Activated CD8-positive, alpha-beta memory T cell treated with anti-CD3 and anti-CD28 coated beads, Interleukin-2, amount 10 ng/mL, durations not matched to agents 7 days and 5 days (primary cell): ENCODE data around the gene FAM204A. TPM values are rescaled to one million over a fixed set of nuclear protein-coding genes. Genes with fewer than 3 reads are reported as not detected.

Experiments
- ATAC-seq: fragments of 150-1000 bp; cut with Tn5 transposase; one replicate; pipeline ENCODE4 v1.10.0; 2021; ENCODE audit warnings: moderate library complexity
- CTCF ChIA-PET: fragments of 350-600 bp; sonication (Branson Sonifier 250); formaldehyde crosslinking; loops from one replicate; lab custom pipeline; 2021; ENCODE audit warnings: antibody characterized with exemption; lab: Charles Lee
- DNase-seq: peaks from one replicate; pipeline ENCODE4 v3.0.0-alpha.2; 2020
- H3K27ac Mint-ChIP-seq: one replicate; pipeline ENCODE4 v1.8.0; 2021; ENCODE audit warnings: mild to moderate bottlenecking, mixed read lengths
- H3K27me3 Mint-ChIP-seq: one replicate; pipeline ENCODE4 v1.8.0; 2021; ENCODE audit warnings: mixed read lengths
- H3K36me3 Mint-ChIP-seq: one replicate; pipeline ENCODE4 v1.8.0; 2021; ENCODE audit warnings: mild to moderate bottlenecking, mixed read lengths
- H3K4me1 Mint-ChIP-seq: one replicate; pipeline ENCODE4 v1.8.0; 2021; ENCODE audit warnings: mixed read lengths
- H3K4me3 Mint-ChIP-seq: one replicate; pipeline ENCODE4 v1.8.0; 2021; ENCODE audit warnings: mild to moderate bottlenecking, moderate library complexity, mixed read lengths
- H3K9me3 Mint-ChIP-seq: one replicate; pipeline ENCODE4 v1.8.0; 2022; ENCODE audit warnings: low read depth, mixed read lengths
- total RNA-seq, 2 experiments: library from RNA; stranded (reverse); gene quantifications; one replicate each; pipeline ENCODE4 v1.2.3, GENCODE V29; 2021

The FAM204A gene
- 10 to 100 TPM; 51.7 to 59.7 TPM for total RNA-seq

- H3K27me3 Mint-ChIP-seq: no peaks in the 10 kb centered on the region
- H3K4me1 Mint-ChIP-seq: peaks cover 34% of the 10 kb centered on the region
- H3K4me3 Mint-ChIP-seq: peak within 1 kb of the TSS; percentile 91
- CTCF ChIA-PET: no interaction called here
- H3K9me3 Mint-ChIP-seq: no peaks in the 10 kb centered on the region
- DNase-seq (peak; percentile 97), ATAC-seq (peak; percentile 98)
- peaks cover 10% of the 10 kb centered on the region for H3K36me3 Mint-ChIP-seq
- peak within 1 kb of the TSS; percentile 80 for H3K27ac Mint-ChIP-seq
These were observed at the start of gene FAM204A for GRCh38 chr10:118341791-118342637. TSS of gene FAM204A (minus strand) at chr10:118342324. CDS start at chr10:118336415, 5,909 bp downstream.

GRCh38 chr10:118383699-118384098 is 41.6 kb upstream of the FAM204A start:
- CTCF ChIA-PET: no interaction called here
- Mint-ChIP-seq H3K27ac (no peak overlapping the region), H3K4me1 (no peaks in the 10 kb centered on the region), H3K36me3 (no peaks in the 10 kb centered on the region), H3K9me3 (no peaks in the 10 kb centered on the region), H3K4me3 (no peak overlapping the region), H3K27me3 (peaks cover 27% of the 10 kb centered on the region)
- DNase-seq (no peak), ATAC-seq (no peak)

GRCh38 chr10:118383063-118383689 is 41.1 kb upstream of the FAM204A start:
- Mint-ChIP-seq H3K27me3 (peaks cover 32% of the 10 kb centered on the region), H3K27ac (no peak overlapping the region), H3K4me3 (no peak overlapping the region), H3K9me3 (no peaks in the 10 kb centered on the region), H3K36me3 (no peaks in the 10 kb centered on the region), H3K4me1 (no peaks in the 10 kb centered on the region)
- CTCF ChIA-PET: no interaction called here
- ATAC-seq (no peak), DNase-seq (no peak)

- no peaks in the 10 kb centered on the region for H3K36me3 Mint-ChIP-seq
- peaks cover 46% of the 10 kb centered on the region for H3K27me3 Mint-ChIP-seq
- no peak overlapping the region for H3K4me3 Mint-ChIP-seq
- DNase-seq (no peak), ATAC-seq (no peak)
- H3K27ac Mint-ChIP-seq: no peak overlapping the region
- no peaks in the 10 kb centered on the region for H3K9me3 Mint-ChIP-seq
- H3K4me1 Mint-ChIP-seq: no peaks in the 10 kb centered on the region
- CTCF ChIA-PET: no interaction called here
These were observed 32.3 kb upstream of the FAM204A start for GRCh38 chr10:118374404-118374803.

- Mint-ChIP-seq H3K27me3 (peaks cover 46% of the 10 kb centered on the region), H3K9me3 (no peaks in the 10 kb centered on the region), H3K4me3 (no peak overlapping the region), H3K4me1 (no peaks in the 10 kb centered on the region), H3K36me3 (no peaks in the 10 kb centered on the region), H3K27ac (no peak overlapping the region)
- no peak for ATAC-seq
- no peak for DNase-seq
- CTCF ChIA-PET: no interaction called here
These were observed 31.7 kb upstream of the FAM204A start for GRCh38 chr10:118373786-118374185.

GRCh38 chr10:118370499-118370898 is 28.4 kb upstream of the FAM204A start:
- ATAC-seq (no peak), DNase-seq (no peak)
- Mint-ChIP-seq H3K4me1 (no peaks in the 10 kb centered on the region), H3K9me3 (peaks cover 4% of the 10 kb centered on the region), H3K36me3 (no peaks in the 10 kb centered on the region), H3K27ac (no peak overlapping the region), H3K4me3 (no peak overlapping the region), H3K27me3 (peaks cover 41% of the 10 kb centered on the region)
- CTCF ChIA-PET: no interaction called here

- Mint-ChIP-seq H3K36me3 (no peaks in the 10 kb centered on the region), H3K27ac (no peak overlapping the region), H3K4me1 (no peaks in the 10 kb centered on the region), H3K27me3 (peaks cover 41% of the 10 kb centered on the region), H3K9me3 (peaks cover 4% of the 10 kb centered on the region), H3K4me3 (no peak overlapping the region)
- ATAC-seq (no peak), DNase-seq (no peak)
- CTCF ChIA-PET: no interaction called here
These were observed 27.6 kb upstream of the FAM204A start for GRCh38 chr10:118369641-118370205.

- ATAC-seq: no peak
- no peaks in the 10 kb centered on the region for H3K4me1 Mint-ChIP-seq
- H3K9me3 Mint-ChIP-seq: peaks cover 4% of the 10 kb centered on the region
- peaks cover 27% of the 10 kb centered on the region for H3K27me3 Mint-ChIP-seq
- H3K4me3 Mint-ChIP-seq: no peak overlapping the region
- no peak overlapping the region for H3K27ac Mint-ChIP-seq
- H3K36me3 Mint-ChIP-seq: no peaks in the 10 kb centered on the region
- CTCF ChIA-PET: no interaction called here
- DNase-seq: no peak
These were observed 23.6 kb upstream of the FAM204A start for GRCh38 chr10:118365702-118366101.

GRCh38 chr10:118362103-118362502 is 20.0 kb upstream of the FAM204A start:
- Mint-ChIP-seq H3K36me3 (no peaks in the 10 kb centered on the region), H3K4me3 (no peak overlapping the region), H3K27ac (no peak overlapping the region), H3K27me3 (peaks cover 12% of the 10 kb centered on the region), H3K9me3 (peaks cover 4% of the 10 kb centered on the region), H3K4me1 (no peaks in the 10 kb centered on the region)
- DNase-seq (no peak), ATAC-seq (no peak)
- CTCF ChIA-PET: no interaction called here

GRCh38 chr10:118358327-118358726 is 16.2 kb upstream of the FAM204A start:
- CTCF ChIA-PET: no interaction called here
- no peaks in the 10 kb centered on the region for H3K36me3 Mint-ChIP-seq
- peaks cover 23% of the 10 kb centered on the region for H3K27me3 Mint-ChIP-seq
- H3K4me1 Mint-ChIP-seq: no peaks in the 10 kb centered on the region
- no peaks in the 10 kb centered on the region for H3K9me3 Mint-ChIP-seq
- ATAC-seq: no peak
- no peak overlapping the region for H3K27ac Mint-ChIP-seq
- no peak for DNase-seq
- no peak overlapping the region for H3K4me3 Mint-ChIP-seq

- ATAC-seq: no peak
- no peaks in the 10 kb centered on the region for H3K4me1 Mint-ChIP-seq
- CTCF ChIA-PET: no interaction called here
- H3K27ac Mint-ChIP-seq: no peak overlapping the region
- H3K9me3 Mint-ChIP-seq: no peaks in the 10 kb centered on the region
- no peak for DNase-seq
- peaks cover 26% of the 10 kb centered on the region for H3K27me3 Mint-ChIP-seq
- H3K36me3 Mint-ChIP-seq: no peaks in the 10 kb centered on the region
- H3K4me3 Mint-ChIP-seq: no peak overlapping the region
These were observed 15.7 kb upstream of the FAM204A start for GRCh38 chr10:118357841-118358240.

- Mint-ChIP-seq H3K27ac (no peak overlapping the region), H3K4me3 (no peak overlapping the region), H3K4me1 (no peaks in the 10 kb centered on the region), H3K27me3 (peaks cover 32% of the 10 kb centered on the region), H3K9me3 (no peaks in the 10 kb centered on the region), H3K36me3 (no peaks in the 10 kb centered on the region)
- no peak for ATAC-seq
- CTCF ChIA-PET: no interaction called here
- no peak for DNase-seq
These were observed 14.5 kb upstream of the FAM204A start for GRCh38 chr10:118356628-118357027.

GRCh38 chr10:118355234-118355633 is 13.1 kb upstream of the FAM204A start:
- peaks cover 37% of the 10 kb centered on the region for H3K27me3 Mint-ChIP-seq
- H3K36me3 Mint-ChIP-seq: no peaks in the 10 kb centered on the region
- no peaks in the 10 kb centered on the region for H3K4me1 Mint-ChIP-seq
- ATAC-seq: no peak
- CTCF ChIA-PET: no interaction called here
- no peaks in the 10 kb centered on the region for H3K9me3 Mint-ChIP-seq
- no peak overlapping the region for H3K27ac Mint-ChIP-seq
- no peak overlapping the region for H3K4me3 Mint-ChIP-seq
- no peak for DNase-seq

GRCh38 chr10:118349235-118349634 is 7.1 kb upstream of the FAM204A start:
- ATAC-seq (peak; percentile 45), DNase-seq (peak; percentile 49)
- Mint-ChIP-seq H3K27ac (peak overlapping the region; percentile 28), H3K4me1 (peaks cover 2% of the 10 kb centered on the region), H3K9me3 (no peaks in the 10 kb centered on the region), H3K4me3 (no peak overlapping the region), H3K27me3 (peaks cover 30% of the 10 kb centered on the region), H3K36me3 (no peaks in the 10 kb centered on the region)
- CTCF ChIA-PET: no interaction called here
